Vagina (tissue), 2 donors: ENCODE results near the gene HTT-AS.

Experiments
- CTCF ChIP-seq, 3 experiments: fragments of 450-650 bp in 2 of 3; fragments of 200-600 bp in 1 of 3; sonication (generic) in 1 of 3; IDR thresholded peaks; one replicate each; pipeline ENCODE4 v1.5.1; 2017 to 2019; ENCODE audit warnings: antibody characterized with exemption in 3 of 3, mild to moderate bottlenecking in 2 of 3, moderate library complexity in 2 of 3
- POLR2A ChIP-seq, 2 donors: fragments of 450-650 bp; IDR thresholded peaks; one replicate each; pipeline ENCODE4 v1.6.1; 2017; ENCODE audit warnings: antibody characterized with exemption in 2 of 2, mild to moderate bottlenecking in 2 of 2, moderate library complexity in 2 of 2

- TF ChIP-seq CTCF (IDR thresholded peaks at IDR 0.05) (no peak), POLR2A (IDR thresholded peaks at IDR 0.05) (no peak)
Measured at GRCh38 chr4:3096202-3096601, 21.9 kb upstream of the HTT-AS start.
